Muscle of leg (tissue), 11 donors: ENCODE measurements around the gene RNF114. TPM values are rescaled to one million over a fixed set of nuclear protein-coding genes. Genes with fewer than 3 reads are reported as not detected.
"Not testable (repeated sequence)": the region's sequence is repeated elsewhere in the genome, so short reads cannot be mapped to it uniquely, and the experiment has no call there.

Experiments used
- DNase-seq: peaks from one replicate; pipeline ENCODE4 v3.0.0; 2013
- H3K27ac ChIP-seq: one replicate; pipeline ENCODE4 v1.5.1; 2013; ENCODE audit warnings: mild to moderate bottlenecking, low read length, control low read depth
- H3K27me3 ChIP-seq: one replicate; pipeline ENCODE4 v1.6.1; 2013; ENCODE audit warnings: low read length; ENCODE audit not compliant: control insufficient read depth, insufficient read depth
- H3K36me3 ChIP-seq: one replicate; pipeline ENCODE4 v1.6.1; 2013; ENCODE audit warnings: low read length; ENCODE audit not compliant: control insufficient read depth, insufficient read depth
- H3K4me1 ChIP-seq: one replicate; pipeline ENCODE4 v1.6.1; 2013; ENCODE audit warnings: low read length; ENCODE audit not compliant: control insufficient read depth, insufficient read depth
- H3K4me3 ChIP-seq: one replicate; pipeline ENCODE4 v1.5.1; 2013; ENCODE audit warnings: low read length, control low read depth
- H3K9me3 ChIP-seq: replicated peaks from 2 replicates; pipeline ENCODE4 v1.6.1; 2013; ENCODE audit warnings: low read depth, low read length; ENCODE audit not compliant: control insufficient read depth
- WGBS: methylation state at CpG from one replicate; pipeline ENCODE4 v1.1.5; 2013; ENCODE audit warnings: missing lambda C conversion rate; ENCODE audit not compliant: insufficient coverage; 5-methylcytosine and 5-hydroxymethylcytosine counted together
- polyA plus RNA-seq, 8 donors: library from polyadenylated mRNA; unstranded; fragments of 120-200 nt; gene quantifications; one replicate each; pipeline versions ENCODE4 v1.2.1 to v1.2.3, GENCODE V29; 2013; ENCODE audit warnings: inconsistent platforms in 1 of 8, low replicate concordance in 1 of 8; ENCODE audit not compliant: insufficient read length in 8 of 8, insufficient read depth in 1 of 8
- total RNA-seq: library from RNA; stranded (reverse); fragments of 120-200 nt; gene quantifications from one replicate; pipeline ENCODE4 v1.2.4, GENCODE V29; 2013

Gene RNF114
- total and polyA plus RNA-seq, 9 donors: 31.7 to 49.8 (median 40.3) TPM

DNA sequence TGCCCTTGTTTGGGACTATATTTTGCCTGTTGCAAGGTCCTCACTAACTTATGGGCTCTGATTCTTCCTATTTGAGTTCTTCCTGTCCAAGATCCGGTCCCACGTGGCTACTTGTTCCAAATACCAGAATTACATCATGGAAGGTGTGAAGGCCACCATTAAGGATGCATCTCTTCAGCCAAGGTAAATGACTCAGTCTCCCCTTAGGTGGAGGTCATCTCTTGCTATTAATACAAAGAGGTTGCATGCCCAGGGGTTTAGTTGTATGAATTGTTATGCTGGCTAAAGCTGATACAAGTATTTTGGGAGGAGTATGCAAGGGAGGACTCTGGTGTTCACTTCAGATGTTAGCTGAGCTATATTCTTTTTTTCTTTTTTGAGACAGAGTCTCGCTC is 9.1 kb downstream of the RNF114 start:
- Histone ChIP-seq H3K4me3 (no peak overlapping the region), H3K27me3 (no peaks in the 10 kb centered on the region), H3K9me3 (no peaks in the 10 kb centered on the region), H3K4me1 (no peaks in the 10 kb centered on the region), H3K36me3 (peaks cover 73% of the 10 kb centered on the region), H3K27ac (no peak overlapping the region)
- 100% methylated on average over 2 of the region's 3 CpGs for WGBS
- no peak for DNase-seq

DNA sequence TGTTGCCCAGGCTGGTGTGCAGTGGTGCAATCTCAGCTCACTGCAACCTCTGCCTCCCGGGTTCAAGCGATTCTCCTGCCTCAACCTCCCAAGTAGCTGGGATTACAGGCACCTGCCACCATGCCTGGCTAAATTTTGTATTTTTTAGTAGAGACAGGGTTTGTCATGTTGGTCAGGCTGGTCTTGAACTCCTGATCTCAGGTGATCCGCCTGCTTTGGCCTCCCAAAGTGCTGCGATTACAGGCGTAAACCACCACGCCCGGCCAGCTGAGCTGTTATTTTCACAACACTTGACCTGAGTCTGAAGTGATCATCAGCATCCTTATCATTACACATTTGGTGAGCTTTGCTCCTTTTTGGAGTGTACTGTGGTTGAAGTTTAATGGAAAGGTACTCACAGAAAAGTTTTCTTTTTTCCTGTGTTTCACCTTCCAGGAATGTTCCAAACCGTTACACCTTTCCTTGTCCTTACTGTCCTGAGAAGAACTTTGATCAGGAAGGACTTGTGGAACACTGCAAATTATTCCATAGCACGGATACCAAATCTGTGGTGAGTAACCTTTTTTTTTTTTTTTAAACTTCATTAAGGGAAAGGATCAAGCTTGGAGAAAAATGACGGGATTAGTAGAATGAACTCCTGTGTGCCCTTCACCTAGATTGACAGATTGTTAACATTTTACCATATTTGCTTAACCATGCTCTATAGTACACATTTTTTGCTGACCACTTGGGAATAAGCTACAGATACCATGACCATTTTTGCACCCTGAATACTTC is 9.7 kb downstream of the RNF114 start:
- Histone ChIP-seq H3K9me3 (no peaks in the 10 kb centered on the region), H3K27ac (no peak overlapping the region), H3K4me3 (no peak overlapping the region), H3K27me3 (no peaks in the 10 kb centered on the region), H3K36me3 (peaks cover 78% of the 10 kb centered on the region), H3K4me1 (no peaks in the 10 kb centered on the region)
- no CpG with 5 or more reads among the region's 10 CpGs for WGBS
- no peak for DNase-seq

DNA sequence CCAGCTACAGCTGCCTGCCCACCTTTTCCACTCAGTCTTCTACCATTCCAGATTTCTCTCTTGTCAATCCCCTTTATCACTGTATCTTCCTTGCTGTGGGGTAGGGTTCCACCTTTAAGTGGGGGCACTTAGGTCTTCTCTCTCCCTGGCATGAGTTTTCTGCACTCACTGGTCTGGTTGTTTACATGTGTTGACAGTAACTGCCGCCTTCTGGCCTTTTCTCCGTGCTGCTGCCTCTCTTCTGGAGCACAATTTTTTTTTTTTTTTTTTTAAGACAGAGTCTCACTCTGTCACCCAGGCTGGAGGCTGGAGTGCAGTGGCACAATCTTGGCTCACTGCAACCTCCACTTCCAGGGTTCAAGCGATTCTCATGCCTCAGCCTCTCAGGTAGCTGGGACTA is 12.0 kb downstream of the RNF114 start:
- no peaks in the 10 kb centered on the region for H3K27me3 ChIP-seq
- H3K9me3 ChIP-seq: no peaks in the 10 kb centered on the region
- peaks cover 82% of the 10 kb centered on the region for H3K36me3 ChIP-seq
- H3K4me3 ChIP-seq: no peak overlapping the region
- no peaks in the 10 kb centered on the region for H3K4me1 ChIP-seq
- no peak overlapping the region for H3K27ac ChIP-seq
- DNase-seq: no peak
- 100% methylated on average over 2 of the region's 3 CpGs for WGBS

DNA sequence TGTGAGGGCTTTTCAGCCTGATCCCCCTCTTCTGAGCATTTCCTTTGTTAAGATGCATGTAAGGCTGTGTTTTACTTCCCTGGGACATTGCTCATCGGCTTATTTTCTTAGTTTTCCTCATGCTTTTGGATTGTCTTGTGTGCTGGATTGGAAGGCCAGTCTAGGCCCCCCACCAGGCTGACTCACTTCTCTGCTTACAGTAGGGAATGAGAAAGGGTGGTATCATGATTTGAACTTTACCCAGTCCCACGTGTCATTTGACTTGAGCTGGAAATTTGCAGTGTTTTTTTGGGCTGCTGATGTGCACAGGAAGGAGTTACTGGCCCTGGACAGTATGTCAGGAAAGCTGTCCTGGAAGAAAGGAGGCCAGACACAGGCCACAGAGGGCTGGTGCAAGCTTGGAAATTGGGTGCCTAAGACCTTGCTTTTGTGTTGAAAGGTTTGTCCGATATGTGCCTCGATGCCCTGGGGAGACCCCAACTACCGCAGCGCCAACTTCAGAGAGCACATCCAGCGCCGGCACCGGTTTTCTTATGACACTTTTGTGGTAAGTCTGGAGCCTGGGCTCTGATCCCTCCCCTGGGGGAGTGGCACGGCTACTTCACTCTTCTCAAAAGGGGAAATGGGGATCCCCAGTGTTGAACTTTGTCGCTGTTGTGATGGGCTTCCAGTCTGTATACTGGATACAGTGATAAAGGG is 12.8 kb downstream of the RNF114 start:
- H3K4me1 ChIP-seq: no peaks in the 10 kb centered on the region
- H3K36me3 ChIP-seq: peaks cover 83% of the 10 kb centered on the region
- 91% methylated on average over 9 of the region's 11 CpGs for WGBS
- no peak for DNase-seq
- no peaks in the 10 kb centered on the region for H3K9me3 ChIP-seq
- H3K27ac ChIP-seq: no peak overlapping the region
- no peak overlapping the region for H3K4me3 ChIP-seq
- H3K27me3 ChIP-seq: no peaks in the 10 kb centered on the region

DNA sequence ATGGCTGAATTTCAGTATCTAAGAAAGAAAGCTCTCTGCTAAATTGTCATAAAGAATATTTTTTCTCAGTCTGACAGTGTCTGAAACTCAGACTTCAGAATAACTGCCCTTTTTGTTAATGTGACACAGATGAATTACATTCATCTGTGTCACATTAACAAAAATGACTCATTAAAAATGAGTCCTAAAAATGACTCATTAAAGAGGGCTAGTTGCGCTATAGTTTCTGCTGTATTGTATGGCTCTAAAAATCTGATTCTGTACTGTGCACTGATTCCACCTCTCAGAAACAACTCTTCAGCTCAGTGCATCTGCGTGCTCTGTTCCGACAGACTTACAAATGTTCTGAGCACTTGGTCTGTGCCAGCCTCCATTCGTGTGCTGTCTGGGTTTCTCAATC is 15.0 kb downstream of the RNF114 start:
- H3K4me3 ChIP-seq: no peak overlapping the region
- peaks cover 84% of the 10 kb centered on the region for H3K36me3 ChIP-seq
- no peaks in the 10 kb centered on the region for H3K4me1 ChIP-seq
- H3K27me3 ChIP-seq: no peaks in the 10 kb centered on the region
- no peak overlapping the region for H3K27ac ChIP-seq
- DNase-seq: no peak
- no peaks in the 10 kb centered on the region for H3K9me3 ChIP-seq
- 92% methylated on average over 3 of the region's 4 CpGs for WGBS

DNA sequence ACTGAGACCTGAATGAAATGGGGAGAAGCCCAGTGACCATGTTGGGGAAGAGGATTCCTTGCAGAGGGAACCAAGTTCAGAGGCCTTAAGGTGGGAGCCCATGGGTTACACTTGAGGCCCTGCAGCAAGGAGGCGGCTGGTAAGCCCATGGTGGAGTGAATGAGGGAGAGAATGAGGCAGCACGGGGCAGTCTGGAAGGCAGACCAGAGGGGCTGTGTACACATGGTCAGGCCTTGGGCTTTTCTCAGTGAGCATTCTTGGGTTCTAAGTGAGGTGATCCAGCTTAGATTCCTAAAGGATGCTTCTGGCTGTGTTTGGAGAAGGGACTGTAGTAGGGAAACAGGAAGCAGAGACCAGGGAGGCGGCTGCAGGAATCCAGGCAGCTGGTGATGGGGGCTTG is 19.0 kb downstream of the RNF114 start:
- Histone ChIP-seq H3K4me3 (no peak overlapping the region), H3K9me3 (no peaks in the 10 kb centered on the region), H3K4me1 (no peaks in the 10 kb centered on the region), H3K27me3 (no peaks in the 10 kb centered on the region), H3K36me3 (peaks cover 77% of the 10 kb centered on the region), H3K27ac (no peak overlapping the region)
- no peak for DNase-seq
- 77% methylated on average over 3 of the region's 3 CpGs for WGBS

DNA sequence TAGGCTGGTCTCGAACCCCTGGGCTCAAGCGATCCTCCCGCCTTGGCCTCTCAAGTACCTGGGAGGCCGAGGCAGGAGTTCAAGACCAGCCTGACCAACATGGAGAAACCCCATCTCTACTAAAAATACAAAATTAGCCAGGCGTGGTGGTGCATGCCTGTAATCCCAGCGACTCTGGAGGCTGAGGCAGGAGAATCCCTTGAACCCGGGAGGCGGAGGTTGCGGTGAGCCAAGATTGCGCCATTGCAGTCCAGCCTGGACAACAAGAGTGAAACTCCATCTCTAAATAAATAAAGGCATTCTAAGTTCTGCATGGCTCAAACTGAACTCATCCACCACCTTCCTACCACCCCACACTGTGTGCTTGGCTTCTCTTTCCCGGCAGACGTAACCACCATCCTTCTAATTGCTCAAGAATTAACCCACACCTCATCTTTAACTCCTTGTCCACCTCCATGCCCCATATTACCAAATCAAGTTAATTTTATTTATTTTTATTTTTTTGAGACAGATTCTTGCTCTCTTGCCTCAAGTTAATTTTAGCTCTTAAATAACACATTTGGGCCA is 19.7 kb downstream of the RNF114 start:
- not testable (repeated sequence) for H3K9me3 ChIP-seq, H3K27ac ChIP-seq, H3K4me3 ChIP-seq, H3K27me3 ChIP-seq, DNase-seq, H3K4me1 ChIP-seq
- WGBS: 82% methylated on average over 8 of the region's 12 CpGs
- H3K36me3 ChIP-seq: peaks cover 70% of the 10 kb centered on the region

DNA sequence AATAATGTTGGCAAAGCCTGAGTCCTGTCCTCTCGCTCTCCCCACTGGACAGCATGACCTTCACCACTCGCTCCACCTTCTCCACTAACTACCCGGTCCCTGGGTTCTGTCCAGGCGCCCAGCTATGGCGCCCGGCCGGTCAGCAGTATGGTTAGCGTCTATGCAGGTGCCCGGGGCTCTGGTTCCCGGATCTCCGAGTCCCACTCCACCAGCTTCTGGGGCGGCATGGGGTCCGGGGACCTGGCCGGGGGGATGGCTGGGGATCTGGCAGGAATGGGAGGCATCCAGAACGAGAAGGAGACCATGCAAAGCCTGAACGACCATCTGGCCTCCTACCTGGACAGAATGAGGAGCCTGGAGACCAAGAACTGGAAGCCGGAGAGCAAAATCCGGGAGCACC is 20.5 kb downstream of the RNF114 start:
- WGBS: 92% methylated on average over 18 of the region's 18 CpGs
- Histone ChIP-seq H3K36me3 (peaks cover 64% of the 10 kb centered on the region), H3K27ac (no peak overlapping the region), H3K4me3 (no peak overlapping the region), H3K27me3 (no peaks in the 10 kb centered on the region), H3K9me3 (no peaks in the 10 kb centered on the region), H3K4me1 (no peaks in the 10 kb centered on the region)
- DNase-seq: no peak

DNA sequence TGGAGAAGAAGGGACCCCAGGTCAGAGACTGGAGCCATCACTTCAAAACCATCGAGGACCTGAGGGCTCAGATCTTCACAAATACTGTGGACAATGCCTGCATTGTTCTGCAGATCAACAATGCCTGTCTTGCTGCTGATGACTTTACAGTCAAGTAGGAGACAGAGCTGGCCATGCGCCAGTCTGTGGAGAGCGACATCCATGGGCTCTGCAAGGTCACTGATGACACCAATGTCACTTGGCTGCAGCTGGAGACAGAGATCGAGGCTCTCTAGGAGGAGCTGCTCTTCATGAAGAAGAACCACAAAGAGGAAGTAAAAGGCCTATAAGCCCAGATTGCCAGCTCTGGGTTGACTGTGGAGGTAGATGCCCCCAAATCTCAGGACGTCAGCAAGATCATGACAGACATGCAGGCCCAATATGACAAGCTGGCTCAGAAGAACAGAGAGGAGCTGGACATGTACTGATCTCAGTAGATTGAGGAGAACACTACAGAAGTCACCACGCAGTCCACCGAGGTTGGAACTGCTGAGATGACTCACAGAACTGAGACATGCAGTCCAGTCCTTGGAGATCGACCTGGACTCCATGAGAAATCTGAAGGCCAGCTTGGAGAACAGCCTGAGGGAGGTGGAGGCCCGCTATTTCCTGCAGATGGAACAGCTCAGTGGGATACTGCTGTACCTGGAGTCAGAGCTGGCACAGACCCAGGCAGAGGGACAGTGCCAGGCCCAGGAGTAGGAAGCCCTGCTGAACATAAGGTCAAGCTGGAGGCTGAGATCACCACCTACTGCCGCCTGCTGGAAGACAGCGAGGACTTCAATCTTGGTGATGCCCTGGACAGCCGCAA is 21.1 kb downstream of the RNF114 start:
- H3K36me3 ChIP-seq: peaks cover 57% of the 10 kb centered on the region
- H3K9me3 ChIP-seq, H3K4me3 ChIP-seq, H3K27ac ChIP-seq, H3K27me3 ChIP-seq, DNase-seq, H3K4me1 ChIP-seq: not testable (repeated sequence)
- 87% methylated on average over 10 of the region's 12 CpGs for WGBS

DNA sequence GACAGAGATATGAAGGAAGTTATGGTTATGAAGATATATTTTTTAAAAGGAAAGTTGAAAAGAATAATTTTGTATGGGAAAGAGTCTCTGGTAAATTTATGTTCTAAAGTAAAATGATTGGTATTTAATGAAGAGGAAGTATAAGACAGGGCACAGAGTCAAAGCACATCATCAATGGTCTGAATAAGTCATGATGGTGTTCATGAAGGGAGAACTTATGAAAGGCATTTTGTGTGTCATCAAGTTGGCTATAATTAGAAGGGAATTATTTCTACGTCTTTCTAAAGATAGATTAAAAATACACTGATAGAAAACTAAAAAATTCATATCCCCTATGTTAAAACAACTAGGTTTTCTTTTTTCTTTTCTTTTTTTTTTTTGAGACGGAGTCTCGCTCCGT is 25.2 kb downstream of the RNF114 start:
- H3K9me3 ChIP-seq: no peaks in the 10 kb centered on the region
- no peak overlapping the region for H3K27ac ChIP-seq
- H3K27me3 ChIP-seq: no peaks in the 10 kb centered on the region
- no peaks in the 10 kb centered on the region for H3K4me1 ChIP-seq
- DNase-seq: no peak
- peaks cover 34% of the 10 kb centered on the region for H3K36me3 ChIP-seq
- WGBS: 90% methylated on average over 2 of the region's 4 CpGs
- H3K4me3 ChIP-seq: no peak overlapping the region
